ENCODE results near the gene ZAP70.
A peak's percentile ranks its signal among the peaks of the same experiment; 100 is the strongest.
"Not testable (repeated sequence)": the region's sequence is repeated elsewhere in the genome, so short reads cannot be mapped to it uniquely, and the experiment has no call there.

The ZAP70 gene

GRCh38 chr2:97713296-97714083 lies at the start of gene ZAP70:
Gene ZAP70 (plus strand): TSS chr2:97713576. CDS start chr2:97724037, 10,461 bp downstream.
- DNase-seq: peak; percentile 58

DNA sequence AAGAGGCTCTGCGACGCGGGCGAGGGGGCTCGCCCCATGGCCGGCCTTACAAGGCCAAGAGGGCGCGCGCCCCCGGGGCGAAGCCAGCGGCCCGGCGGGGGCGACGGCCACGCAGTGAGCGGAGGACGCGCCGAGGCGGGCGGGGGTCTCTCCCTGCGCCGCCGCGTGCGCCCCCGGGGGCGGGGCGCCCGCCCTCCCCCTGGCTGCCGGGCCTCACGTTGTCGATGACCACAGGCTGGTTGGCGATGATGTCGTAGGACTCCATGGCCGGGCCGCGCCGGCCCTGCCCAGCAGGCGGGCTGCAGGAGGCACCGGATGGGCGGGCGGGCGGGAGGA lies 49.8 kb upstream of the ZAP70 start:
- no peak for DNase-seq

DNA sequence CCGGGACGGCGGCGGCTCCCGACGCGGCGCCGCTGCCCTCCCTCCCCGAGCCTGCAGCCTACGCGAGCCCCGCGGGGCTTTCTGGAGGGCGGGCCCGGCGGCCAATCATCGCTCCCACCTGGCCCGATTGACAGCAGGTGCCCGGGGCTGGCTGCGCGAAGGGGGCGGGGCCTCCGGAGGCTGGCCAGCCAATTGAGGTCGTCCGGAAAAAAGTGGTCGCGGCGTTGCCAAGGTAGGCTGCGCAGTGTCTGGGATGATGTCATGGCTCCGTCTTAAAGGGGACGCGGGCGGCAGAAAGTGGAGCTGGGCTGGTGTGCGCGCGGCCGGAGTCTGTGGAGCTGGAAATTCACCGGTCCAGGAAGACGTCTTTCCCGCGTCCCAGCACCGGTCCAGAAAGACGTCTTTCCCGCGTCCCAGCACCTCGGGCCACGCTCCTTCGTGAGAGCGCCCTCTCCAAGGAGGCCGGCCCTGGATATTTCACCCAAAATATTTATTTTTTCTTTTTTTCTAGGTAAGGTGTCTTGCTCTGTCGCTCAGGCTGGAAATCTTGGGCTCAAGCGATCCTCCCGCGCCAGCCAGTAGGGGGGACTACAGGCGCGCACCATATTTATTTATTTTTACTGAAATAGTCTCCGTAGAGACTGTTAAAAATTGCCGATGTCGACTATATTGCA lies 49.3 kb upstream of the ZAP70 start, which contains the start of gene ACTR1B:
ACTR1B (minus strand) TSS at position 83 of the 674 bp plus-strand sequence. CDS start 154 bp downstream, outside the sequence.
- DNase-seq: peak; percentile 97

DNA sequence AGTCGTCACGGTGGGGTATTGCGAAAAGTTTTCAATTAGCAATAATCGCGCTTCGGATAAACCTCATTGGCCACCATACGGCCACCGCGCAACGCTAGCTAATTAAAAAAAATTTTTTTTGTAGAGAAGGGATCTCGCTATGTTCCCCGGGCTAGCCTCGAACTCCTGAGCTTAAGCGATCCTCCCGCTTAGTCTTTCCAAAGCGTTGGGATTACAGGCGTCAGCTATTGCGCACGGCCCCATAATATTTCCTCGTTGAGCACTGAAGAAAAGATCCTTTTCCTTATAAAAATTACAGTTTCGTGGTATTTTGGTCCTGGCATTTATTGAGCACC lies 48.8 kb upstream of the ZAP70 start:
- DNase-seq: no peak

DNA sequence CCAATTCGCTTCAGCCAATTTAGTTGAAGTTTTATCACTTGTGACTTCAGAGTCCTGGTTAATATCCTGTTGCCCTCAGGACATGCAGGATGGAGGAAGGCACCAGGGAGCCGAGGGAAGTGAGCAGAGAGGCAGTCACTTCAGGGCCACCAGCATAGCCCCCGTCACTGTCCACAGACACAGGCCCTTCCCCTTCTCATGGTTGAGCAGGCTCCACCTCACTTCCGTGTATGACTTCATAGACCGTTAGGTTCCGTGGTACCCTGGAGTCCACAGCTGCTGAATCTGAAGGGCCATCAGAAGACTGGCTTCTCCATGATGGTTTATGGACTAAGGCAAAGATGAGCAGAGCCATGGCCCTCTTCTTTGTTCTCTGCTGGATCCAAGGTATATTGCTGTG lies 43.9 kb upstream of the ZAP70 start, which contains the start of gene C2orf92:
C2orf92 (plus strand) TSS at position 266 of the 400 bp plus-strand sequence; CDS start at position 342, 76 bp downstream.
- DNase-seq: no peak

DNA sequence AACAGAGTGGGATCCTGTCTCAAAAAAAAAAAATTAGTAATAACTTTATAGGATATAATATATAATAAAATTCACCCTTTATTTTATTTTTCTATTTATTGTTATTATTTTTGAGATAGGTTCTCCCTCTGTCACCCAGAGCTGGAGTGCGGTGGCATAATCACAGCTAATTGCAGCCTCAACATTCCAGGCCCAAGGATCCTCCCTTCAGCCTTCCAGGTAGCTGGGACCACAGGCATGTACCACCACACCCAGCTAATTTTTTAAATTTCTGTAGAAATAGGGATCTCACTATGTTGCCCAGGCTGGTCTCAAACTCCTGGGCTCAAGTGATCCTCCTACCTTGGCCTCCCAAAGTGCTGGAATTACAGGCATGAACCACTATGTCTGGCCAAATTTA lies 42.9 kb upstream of the ZAP70 start:
- no peak for DNase-seq

DNA sequence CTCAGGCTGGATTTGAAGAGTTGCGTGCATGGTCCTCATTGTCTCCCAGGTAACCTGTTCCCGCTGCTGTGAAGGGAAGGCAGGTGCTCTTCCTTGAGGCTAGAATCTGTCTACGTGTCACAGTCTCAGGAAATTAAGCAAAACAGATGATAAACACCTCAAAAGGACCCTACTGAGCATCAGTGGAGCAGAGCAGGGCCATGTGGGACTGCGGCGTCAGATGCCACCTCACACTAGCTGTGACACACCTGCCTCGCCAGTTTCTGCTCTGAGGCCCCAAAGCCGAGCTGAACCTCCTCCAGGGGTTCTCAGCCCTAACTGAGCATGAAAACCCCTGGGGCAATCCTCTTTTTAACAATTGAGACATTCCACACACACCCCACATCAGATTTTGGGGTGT lies 41.9 kb upstream of the ZAP70 start:
- DNase-seq: no peak

DNA sequence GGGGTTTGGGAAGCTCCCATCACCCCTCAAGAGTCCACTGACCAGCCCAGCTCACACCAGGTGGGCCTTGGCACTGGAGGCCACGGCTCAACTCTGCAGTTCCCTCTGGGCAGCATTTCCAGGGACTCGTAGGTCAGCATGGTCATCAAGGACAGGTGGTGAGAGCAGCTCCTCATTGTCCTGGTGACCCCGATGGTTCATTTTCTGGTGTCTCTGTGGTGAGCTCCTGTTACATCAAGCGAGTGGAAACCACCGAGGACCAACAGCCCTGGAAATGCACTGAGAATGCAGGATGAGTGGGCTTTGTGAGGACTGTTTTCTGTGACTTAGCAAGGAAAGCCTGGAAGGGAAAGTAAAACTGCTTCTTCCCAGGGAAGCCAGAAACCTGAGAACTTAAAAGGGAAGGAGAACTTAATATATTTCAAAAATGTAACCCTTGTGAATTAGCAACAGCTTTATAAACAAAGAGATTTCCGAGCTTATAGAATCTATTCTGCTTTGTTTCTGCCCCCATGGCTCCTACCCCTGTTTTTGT lies 40.7 kb upstream of the ZAP70 start:
- DNase-seq: not testable (repeated sequence)

GRCh38 chr2:97673182-97673914 lies 40.0 kb upstream of the ZAP70 start:
- DNase-seq: no peak

GRCh38 chr2:97673915-97674283 lies 39.5 kb upstream of the ZAP70 start:
- no peak for DNase-seq

DNA sequence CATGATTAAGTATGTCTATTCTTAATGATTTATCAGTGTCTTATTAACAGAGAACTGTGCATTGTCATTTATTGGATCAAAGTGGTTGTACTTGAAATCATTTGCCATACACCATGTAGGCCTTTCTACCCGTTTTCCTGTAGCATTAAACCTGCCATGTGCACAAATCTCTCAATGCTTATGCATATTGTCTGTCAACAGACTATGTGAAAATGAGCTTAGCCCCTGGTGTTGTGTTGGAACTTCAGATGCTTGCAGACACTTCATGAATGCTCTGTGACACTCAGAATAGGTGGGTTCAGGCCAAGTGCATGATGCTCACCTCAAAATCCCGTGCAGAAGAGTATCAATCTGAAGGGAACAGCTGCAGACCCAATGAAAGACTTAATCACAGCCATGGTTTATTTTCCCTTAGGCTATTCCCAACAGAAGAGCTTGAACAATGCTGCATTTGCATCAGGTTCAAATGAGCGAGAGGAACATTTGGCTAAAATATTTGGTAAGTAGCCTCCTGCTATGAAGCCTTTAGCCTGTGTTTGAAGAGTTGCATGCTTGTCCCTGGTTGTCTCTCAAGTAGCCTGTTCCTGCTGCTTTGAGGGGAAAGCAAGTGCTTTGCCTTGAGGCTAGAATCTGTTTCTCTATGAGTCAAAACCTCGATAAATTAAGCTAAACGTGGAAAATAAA lies 37.8 kb upstream of the ZAP70 start:
- DNase-seq: no peak

DNA sequence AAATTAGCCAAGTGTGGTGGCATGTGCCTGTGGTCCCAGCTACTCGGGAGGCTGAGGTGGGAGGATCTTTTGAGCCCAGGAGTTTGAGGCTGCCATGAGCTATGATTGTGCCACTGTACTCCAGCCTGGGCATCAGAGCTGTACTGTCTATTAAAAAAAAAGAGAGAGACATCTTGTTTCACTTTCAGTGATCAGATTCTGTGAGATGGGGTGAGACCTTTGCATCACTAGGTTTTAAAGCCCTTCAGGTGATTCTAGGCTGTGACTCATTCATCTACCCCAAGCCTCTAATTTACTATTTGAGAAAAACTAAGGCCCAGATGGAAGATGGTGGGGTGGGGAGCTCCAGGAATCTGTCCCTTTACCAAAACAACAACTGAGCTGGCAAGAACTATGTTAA lies 36.8 kb upstream of the ZAP70 start:
- no peak for DNase-seq

GRCh38 chr2:97677480-97677879 lies 35.9 kb upstream of the ZAP70 start:
- DNase-seq: no peak

DNA sequence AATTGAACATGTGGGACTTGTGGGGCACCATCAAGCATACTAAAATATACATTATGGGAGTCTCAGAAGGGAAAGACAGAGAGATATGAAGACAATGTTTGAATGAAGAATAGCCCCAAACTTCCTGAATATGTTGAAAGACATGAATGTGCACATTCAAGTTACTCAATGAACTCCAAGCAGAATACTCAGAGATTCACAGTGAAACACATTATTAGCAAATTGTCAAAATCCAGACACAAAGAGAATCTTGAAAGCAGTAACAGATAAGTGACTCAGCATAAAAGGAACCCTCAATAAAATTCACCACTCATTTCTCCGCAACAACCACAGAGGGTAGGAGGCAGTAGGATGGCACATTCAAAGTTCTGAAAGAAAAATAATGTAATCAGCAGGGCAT lies 35.1 kb upstream of the ZAP70 start:
- no peak for DNase-seq

DNA sequence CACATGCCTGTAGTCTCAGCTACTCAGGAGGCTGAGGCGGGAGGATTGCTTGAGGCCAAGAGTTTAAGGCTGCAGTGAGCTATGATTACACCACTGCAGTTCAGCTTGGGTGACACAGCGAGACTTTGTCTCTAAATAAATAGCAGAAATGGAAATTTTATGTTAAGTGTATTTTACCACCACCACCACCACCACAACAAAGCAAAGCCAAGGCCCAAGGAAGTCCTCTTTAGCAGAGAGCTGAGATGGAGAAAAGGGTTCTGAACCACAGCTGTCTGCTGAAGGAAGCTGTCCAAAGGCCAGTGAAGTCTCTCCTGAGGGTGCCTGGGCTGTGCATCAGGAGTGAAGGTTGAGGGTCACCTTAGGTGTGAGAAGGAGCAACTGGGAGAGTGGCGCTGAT lies 26.1 kb upstream of the ZAP70 start:
- DNase-seq: not testable (repeated sequence)

DNA sequence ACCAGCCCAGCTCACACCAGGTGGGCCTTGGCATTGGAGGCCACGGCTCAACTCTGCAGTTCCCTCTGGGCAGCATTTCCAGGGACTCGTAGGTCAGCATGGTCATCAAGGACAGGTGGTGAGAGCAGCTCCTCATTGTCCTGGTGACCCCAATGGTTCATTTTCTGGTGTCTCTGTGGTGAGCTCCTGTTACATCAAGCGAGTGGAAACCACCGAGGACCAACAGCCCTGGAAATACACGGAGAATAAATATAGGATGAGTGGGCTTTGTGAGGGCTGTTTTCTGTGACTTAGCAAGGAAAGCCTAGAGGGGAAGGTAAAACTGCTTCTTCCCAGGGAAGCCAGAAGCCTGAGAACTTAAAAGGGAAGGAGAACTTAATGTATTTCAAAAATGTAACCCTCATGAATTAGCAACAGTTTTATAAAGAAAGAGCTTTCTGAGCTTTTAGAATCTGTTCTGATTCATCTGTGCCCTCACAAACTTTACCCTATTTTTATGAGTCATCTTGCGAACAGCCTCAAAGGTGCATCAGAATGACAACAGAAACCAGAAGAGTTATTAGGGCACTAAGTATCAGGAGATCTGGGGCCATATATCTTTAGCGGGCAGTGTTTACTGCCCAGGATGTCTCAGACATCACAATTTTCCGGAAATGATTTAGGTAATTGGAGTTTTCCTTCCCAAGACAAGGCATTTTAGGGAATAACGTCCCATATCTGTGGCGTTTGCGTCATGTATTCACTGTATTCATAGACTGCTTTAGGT lies 25.1 kb upstream of the ZAP70 start:
- no peak for DNase-seq

DNA sequence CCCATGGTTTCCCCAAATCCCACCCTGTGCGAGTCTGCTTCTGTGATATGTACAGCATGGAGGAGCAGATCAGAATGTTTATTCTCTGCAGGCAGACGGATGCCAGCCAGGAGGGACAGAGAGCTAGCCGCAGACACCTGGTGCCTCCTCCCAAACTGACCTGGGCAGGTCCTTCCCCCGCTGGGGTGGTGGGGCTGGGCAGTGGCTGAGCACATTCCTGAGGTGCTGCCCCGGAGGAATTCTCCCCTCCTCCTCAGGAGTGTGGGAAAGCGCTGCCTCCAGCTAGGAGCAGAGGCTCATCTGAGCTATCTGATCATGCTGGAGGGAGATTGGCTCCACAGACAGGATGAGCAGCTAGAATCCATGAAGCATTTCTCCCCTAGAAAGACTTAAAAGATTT lies 22.2 kb upstream of the ZAP70 start:
- DNase-seq: no peak

DNA sequence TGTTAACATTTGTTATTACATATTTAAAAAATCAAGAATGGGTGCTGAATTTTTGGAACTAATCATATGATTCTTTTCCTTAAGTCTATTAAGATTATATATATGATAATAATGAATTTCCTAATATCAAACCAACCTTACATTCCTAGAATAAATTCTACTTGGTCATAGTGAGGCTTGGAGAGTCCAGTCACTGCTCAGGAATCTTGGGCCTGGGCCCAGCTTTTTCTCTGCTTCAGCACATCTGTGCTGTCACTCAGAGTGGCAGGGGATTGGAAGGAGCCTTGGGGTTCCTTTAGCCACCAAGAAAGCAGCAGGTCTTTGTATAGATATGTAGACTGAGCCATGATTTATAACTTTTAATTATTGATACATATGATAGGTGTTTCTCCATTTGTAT lies 19.9 kb upstream of the ZAP70 start:
- no peak for DNase-seq

GRCh38 chr2:97695744-97696143 lies 17.6 kb upstream of the ZAP70 start:
- DNase-seq: no peak

DNA sequence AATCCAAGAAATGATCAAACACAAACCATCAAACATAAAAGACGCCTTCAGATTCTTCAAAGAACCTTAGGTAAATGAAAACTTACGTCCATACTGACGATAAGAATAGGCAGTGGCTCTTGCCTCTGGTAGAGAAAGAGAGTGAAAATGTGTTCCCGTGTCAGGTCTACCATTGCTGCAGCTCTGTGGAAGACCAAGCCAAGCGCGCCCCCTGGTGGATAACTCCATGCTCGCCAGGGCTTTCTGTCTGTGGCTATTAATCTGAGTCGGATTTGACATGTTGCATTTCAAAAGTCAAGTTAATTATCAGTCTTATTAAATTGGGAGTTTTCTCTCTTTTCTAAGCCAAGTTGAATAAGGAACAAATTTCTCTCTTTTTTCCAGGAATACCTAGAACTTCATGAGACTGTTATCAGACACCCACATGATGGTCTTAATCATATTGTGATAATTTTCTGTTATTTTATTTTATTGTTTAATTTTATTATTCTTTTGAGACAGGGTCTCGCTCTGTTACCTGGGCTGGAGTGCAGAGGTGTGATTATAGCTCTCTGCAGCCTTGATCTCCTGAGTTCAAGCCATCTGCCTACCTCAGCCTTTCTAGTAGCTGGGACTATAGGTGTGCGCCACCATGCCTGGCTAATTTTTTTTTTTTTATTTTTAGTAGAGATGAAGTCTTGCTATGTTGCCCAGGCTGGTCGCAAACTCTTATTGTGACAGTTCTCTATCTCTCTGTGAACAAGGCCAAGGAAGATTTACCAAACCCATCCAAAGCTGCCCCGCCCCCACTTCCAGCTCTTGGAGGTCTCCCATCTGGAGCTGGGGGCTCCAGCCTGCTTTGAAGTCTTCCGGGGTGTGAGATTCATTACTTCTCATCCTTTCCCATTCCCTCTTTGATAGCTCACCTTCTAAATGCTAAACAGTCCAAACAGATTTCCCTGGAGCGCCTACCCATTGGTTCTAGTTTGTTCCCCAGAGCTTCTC lies 15.8 kb upstream of the ZAP70 start:
- peak; percentile 96 for DNase-seq

GRCh38 chr2:97698530-97698929 lies 14.8 kb upstream of the ZAP70 start:
- DNase-seq: no peak
